Amygdala (tissue), 56 donors: ENCODE results near the gene RNF187.

Experiments
- DNase-seq, 56 donors: peaks; one replicate each; lab custom pipeline; 2025; lab: John Stamatoyannopoulos, UW

Gene RNF187

DNA sequence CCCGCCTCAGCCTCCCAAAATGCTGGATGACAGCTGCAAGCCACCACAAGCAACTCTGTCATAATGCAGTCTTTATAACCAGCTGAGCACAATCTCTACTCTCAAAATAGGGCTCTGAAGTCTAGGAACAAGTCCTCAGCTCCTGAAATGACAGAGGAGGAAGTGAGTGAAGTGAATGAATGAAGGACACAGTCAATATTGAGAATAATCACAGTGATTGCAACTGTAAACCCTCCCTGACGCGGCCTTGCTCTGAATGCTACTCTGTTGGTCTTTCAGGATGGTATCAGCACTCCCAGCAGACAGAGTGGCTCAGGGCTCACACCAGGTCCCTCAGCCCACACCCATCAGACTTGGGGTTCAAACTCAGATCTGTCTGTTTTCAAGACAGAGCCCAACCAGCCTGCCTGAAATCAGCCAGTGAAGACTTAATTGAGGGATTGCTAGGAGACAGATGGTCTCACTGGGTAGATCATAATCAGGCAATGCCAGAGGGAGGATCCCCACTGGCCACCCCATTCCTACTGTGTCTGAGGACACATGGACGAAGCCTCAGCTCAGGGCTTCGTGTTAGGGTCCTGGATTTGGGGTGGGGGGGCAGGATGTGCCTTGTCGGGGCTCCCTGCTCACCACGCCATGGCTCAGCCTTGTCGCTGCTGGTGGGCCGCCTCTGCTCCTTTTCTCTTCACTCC lies 20.9 kb downstream of the RNF187 start:
- DNase-seq, result no peak

DNA sequence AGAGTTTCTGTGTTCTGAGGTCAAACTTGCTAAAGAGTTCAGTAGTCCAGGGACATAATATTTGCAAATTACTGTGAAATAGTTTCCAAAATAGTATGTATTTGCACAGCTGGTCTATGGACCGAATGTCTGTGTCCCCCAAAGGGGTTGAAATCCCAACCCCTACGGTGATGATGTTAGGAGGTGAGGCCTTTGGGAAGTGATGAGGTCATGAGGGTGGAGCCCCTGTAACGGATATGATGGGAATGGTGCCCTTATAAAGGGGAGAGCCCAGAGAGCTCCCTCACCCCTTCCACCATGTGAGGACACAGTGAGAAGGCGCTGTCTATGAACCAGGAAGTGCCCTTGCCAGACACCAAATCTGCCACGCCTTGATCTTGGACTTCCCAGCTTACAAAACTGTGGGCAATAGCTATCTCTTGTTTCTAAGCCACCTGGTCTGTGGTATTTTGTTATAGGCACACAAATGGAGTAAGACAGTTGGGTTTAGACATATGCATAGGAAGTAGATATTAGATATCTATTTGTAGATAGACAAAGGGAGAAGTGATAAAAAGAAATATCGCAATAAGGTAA lies 21.7 kb downstream of the RNF187 start:
- DNase-seq, result no peak

DNA sequence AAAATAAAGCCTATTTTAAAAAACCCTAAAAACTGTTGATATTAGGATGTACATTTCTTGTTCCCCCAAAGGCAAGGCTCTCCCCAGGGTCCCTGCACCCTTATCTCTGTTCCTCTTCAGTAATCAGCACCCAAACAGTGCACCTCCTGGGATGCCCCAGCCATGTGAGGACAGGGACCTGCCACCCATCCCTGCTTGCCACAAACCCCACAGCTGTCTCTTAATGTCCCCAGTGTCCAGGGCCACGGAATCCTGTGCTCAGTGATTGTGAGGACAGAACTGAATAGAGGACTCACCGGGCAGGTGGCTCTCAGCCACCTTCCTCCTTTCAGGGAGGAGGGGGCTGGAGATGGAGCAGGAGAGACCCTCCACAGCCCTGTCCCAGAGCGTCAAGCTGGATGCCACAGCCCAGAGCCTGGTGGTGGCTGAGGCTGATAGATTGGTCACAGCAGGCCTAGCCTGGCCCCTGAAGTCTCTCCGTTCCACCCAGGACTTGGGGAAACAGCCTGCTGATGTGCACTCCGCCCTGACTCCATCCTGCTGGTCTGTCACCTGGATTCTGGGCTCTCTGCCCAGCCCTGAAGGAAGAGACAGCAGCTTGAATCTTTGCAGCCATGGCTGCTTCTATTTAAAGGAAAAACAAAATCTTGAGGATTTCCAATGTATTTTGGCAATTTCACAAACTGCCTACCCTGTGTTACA lies 23.1 kb downstream of the RNF187 start:
- DNase-seq, result no peak

DNA sequence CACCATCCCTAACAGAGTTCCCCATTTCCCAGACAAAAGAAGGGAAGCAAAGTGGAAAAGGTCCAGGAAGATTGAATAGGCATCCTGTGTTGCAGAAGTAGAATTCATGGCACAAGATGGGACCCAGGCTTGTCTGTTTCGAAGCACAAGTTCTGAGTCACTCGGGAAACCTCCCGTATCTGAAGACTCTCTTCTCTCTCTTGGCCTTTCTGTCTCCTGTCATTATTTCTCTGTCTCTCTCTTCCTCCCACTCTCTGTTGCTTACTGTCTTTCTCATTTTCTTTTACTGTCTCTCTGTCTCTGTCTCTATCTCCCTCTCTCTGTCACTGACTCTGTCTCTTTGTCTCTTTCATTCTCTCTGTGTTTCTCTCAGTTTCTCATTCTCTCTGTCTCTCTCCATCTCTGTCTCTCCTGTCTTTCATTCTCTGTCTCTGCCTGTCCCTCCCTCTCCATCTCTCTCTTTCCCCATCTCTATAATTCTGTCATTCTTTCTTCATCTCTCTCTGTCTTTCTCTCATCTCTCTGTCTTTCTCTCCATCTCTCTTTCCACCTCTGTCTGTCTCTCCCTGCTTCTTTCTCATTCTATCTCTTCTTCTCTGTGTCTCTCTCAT lies 23.7 kb downstream of the RNF187 start:
- DNase-seq, result no peak

DNA sequence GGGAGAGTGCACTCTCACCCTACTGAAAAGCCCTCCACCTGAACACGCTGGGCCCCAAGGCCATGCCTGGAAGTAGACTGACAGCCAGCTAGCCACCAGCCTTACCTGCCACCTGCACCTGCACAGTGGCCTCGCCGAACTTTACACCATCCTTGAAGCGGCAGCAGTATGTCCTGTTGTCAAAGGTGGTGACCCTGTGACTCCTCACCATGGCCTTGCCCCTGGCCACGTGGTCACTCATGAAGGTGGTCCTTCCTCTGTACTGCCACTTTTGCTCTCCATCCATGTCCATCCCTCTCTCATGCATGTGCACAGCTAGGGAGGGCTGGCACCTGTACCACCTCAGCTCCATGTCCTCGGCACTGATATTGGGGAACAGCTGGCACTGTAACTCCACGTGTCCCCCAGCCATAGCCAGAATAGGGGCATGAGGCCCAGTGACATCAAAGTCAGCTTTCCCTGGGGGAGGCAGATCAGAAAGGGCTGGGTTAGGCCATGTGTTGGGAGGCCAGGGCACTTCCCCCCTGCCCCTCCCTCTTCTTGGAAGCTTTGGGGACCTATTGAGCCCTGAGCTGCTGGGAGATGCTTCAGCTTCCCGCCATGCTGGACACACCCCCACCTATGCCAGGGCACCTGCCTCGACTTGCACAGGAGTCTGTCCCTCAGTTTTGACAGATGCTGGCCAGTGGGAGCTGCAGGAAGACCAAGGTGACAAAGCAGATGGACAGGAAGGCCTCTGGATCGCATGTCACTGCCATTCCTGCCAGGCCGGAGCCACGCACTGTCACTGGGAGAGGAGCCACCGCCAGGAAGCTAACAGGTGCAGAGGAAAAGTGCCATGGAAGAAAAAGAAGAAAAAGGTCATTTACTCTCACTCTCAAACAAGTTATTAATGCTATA lies 24.6 kb downstream of the RNF187 start:
- DNase-seq, result no peak

DNA sequence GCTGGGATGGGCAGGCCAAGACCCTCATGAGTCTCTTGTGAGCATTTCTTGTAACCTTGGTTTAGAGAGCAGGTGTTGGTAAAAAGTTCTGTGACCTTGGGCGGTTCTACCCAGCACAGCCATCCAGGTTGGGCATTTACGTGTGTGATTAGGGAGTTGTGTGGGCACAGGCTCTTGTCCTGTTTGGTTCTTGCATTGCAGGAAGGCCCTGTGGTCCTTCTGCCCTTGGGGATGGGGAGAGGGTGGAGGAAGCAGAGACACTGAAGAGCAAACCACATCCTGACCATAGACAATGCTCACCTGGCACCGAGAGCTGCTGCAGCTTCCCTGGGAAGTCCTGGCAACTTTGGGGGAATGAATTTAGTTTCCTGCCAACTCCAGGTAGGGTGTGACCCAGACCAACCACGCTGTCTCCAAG lies 25.6 kb downstream of the RNF187 start:
- no peak for DNase-seq

DNA sequence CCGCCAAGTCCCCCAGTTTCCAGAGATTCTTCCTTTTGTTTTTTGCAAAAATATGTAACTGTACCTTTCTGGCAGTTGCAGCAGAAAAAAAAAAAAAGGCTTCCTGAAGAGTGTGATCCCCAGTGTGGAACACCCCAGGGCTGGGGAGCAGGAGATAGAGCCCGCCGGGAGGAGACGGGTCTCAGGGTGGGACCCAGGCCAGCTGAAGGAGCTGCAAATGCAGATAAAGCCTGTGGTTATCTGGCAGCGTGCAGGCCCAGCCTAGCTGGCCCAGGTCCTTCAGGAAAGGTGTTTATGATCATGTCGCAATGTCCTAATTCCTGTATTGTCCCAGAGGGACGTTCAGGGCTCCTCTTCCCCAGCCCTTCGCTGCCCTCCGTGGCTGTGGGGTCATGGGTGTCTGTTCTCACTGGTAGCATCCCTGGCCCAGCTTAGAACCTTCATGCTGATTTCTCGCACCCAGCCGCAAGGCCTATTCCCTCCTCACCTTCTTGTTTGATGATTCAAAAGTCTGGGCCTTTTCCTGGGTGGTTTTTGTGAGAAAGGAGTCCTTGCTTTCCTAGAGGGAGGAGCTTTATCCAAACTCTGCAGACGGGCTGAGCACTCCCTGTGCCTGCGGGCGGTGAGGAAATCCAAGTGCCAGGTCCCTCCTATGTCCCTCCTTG lies 26.2 kb downstream of the RNF187 start:
- no peak for DNase-seq

DNA sequence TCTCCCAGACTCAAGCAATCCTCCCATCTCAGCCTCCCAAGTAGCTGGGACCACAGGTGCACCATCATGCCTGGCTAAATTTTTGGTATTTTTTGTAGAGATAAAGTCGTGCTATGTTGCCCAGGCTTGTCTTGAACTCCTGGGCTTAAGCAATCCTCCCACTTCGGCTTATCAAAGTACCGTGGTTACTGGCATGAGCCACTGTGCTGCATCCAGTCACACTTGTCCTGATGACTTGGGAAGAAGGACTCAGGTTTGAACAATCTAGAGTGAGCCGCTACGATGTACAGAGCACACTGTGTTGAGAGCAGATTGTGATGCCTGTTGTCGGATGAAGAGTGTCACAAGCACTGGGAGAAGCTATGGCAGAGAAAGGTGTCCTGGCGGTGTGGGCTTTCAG lies 27.2 kb downstream of the RNF187 start:
- no peak for DNase-seq

DNA sequence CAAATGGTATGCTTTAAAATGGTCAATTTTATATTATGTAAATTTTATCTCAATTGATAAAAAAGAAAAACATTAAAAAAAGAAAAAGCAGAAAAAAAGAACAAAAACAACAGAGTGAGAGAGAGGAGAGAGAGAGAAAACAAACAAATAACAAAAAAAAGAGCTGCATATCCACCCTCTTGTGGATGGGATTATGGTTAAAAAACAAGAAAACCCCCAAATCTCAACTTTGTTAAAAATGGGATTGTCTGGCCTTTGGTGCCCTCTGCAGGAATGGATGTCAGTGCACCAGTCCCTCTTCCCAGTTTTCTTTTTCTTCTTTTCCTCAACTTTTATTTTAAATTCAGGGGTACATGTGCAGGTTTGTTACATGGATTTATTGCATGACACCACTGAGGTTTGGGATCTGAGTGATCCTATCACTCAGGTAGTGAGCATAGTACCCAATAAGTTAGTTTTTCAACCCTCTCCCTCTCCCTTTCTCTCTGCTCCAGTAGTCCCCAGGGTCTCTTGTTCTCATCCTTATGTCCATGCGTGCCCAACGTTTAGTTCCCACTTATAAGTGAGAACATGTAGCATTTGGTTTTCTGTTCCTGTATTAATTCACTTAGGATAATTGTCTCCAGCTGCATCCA lies 28.1 kb downstream of the RNF187 start:
- peak in 3 of 56 donors; percentile 5 to 15 (median 6) for DNase-seq

DNA sequence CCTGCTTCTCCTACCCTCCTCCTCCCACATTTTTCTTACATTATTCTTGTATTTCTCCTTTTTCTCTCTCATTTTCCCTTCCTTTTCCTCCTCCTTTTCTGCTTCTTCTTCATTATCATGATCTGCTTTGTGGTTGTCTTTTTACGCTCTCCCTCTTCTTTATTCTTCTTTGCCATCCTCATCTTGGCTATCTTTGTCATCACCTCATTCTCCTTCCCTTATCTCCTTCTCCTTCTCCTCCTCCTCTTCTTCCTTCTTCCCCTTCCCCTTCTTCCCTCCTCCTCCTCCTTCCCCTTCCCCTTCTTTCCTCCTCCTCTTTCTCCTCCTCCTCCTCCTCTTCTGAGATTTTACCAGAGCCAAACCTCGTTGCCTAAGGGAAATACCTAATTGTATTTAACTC lies 30.5 kb downstream of the RNF187 start:
- DNase-seq, result no peak

DNA sequence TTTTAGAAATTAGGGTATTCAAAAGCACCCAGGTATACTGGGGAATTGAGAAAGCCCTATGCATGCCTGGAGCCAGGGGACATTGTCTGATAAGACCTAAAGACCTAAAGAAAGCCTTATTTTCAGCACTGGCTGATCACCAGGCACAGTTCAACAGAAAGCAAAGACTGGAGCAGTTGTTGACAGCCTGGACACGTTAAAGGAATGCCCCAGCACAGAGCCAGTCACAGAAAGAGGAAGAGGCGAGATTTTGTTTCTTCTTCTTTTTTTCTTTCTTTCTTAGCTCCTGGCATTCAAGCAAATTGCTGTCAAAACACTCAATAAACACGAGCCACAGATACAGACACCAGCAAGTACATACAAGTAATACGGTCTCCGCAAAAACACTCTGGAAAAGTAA lies 40.4 kb downstream of the RNF187 start:
- no peak for DNase-seq

DNA sequence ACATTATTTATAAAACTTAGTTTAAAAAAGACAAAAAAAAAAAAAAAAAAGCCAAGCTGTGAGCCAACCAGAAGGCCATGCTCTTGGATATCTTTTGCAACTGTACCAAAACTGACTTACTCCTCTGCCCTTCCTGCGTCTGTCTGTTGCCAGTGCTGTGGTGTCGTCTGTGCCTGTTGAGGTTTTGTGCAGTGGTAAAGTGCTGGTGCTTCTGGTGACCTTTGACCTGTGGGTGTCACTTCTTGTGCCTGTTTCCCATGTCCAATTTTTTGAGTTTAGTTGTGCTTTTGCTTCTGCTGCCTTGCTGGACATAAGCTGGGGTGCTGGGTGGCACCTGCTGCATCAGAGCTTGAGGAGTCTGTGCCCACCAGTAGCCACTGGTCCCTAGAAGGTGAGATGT lies 41.4 kb downstream of the RNF187 start:
- no peak for DNase-seq

DNA sequence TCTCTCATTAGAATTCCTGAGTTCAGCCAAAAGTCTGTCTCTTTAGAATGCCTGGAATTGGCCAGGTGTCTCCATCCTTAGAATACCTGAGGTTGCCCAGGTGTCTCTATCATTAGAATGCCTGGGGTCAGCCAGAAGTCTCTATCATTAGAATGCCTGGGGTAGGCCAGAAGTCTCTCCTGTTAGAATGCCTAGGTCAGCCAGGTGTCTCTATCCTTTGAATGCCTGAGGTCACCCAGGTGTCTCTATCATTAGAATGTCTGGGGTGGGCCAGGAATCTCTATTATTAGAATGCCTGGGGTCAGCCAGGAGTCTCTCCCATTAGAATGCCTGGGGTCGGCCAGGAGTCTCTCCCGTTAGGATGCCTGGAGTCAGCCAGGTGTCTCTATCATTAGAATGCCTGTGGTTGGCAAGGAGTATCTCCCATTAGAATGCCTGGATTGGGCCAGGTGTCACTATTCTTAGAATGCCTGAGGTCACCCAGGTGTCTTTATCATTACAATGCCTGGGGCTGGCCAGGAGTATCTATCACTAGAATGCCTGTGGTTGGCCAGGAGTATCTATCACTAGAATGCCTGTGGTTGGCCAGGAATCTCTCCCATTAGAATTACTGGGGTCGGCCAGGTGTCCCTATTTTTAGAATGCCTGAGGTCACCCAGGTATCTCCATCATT lies 43.0 kb downstream of the RNF187 start:
- DNase-seq, result no peak

DNA sequence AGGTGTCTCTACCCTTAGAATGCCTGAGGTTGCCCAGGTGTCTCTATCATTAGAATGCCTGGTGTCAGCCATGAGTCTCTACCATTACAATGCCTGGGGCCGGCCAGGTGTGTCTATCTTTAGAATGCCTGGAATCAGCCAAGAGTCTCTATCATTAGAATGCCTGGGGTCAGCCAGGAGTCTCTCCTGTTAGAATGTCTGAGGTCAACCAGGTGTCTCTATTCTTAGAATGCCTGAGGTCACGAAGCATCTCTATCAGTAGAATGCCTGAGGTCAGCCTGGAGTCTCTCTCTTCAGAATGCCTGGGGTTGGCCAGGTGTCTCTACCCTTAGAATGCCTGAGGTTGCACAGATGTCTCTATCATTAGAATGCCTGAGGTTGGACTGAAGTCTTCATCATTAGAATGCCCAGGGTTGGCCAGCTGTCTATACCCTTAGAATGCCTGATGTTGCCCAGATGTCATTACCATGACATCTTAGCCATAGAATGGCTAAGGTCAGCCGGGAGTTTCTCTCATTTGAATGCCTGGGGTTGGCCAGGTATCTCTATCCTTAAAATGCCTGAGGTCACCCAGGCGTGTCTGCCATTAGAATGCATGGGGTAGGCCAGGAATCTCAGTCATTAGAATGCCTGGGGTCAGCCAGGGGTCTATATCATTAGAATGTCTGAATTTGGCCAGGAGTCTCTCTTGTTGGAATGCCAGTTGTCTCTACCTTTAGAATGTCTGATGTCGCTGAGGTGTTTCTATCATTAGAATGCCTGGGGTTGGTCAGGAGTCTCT lies 44.0 kb downstream of the RNF187 start:
- DNase-seq, result no peak

DNA sequence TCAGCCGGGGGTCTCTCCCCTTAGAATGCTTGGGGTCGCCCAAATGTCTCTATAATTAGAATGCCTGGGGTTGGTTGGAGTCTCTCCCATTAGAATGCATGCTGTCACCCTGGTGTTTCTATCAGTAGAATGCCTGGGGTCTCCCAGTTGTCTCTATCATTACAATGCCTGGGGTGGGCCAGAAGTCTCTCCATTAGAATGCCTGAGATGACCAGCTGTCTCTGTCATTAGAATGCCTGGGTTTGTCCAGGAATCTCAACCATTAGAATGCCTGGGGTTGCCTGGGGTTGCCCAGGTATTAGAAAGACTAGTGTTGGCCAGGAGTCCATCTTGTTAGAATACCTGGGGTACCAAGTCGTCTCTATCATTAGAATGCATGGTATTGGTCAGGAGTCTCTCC lies 51.6 kb downstream of the RNF187 start:
- DNase-seq, result no peak

DNA sequence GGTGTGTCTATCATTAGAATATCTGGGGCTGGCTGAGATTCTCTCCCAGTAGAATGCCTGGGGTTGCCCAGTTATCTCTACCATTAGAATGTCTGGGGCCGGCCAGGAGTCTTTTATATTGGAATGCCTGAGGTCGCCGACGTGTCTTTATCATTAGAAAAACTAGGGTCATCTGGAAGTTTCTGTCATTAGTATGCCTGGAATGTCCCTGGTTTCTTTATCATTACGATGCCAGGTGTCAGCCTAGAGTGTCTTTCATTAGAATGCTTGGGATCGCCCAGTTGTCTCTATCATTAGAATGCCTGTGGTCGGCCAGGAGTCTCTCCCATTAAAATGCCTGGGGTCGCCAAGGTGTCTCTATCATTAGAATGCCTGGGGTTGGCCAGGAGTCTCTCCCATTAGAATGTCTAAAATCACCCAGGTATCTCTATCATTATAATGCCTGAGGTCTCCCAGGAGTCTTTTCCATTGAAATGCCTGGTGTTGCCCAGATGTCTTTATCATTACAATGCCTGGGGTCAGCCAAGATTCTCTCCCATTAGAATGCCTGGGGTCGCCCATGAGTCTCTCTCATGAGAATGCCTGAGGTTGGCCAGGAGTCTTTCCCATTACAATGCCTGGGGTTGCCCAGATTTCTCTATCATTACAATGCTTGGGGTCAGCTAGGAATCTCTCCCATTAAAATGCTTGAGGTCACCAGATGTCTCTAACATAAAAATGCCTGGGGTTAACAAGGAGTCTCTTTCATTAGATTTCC lies 53.2 kb downstream of the RNF187 start:
- no peak for DNase-seq

DNA sequence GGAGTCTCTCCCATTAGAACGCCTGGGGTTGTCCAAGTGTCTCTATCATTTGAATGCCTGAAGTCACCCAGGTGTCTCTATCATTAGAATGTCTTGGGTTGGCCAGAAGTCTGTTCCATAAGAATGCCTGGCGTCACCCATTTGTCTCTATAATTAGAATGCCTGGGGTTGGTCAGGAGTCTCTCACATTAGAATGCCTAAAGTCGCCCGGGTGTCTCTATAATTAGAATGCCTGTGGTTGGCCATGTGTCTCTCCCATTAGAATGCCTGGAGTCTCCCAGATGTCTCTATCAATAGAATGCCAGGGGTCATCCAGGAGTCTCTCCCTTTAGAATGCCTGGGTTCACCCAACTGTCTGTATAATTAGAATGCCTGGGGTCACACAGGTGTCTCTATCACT lies 54.5 kb downstream of the RNF187 start:
- DNase-seq, result no peak
